WTC11 (cell line): ENCODE data around the gene TSSK2. TPM values are rescaled to one million over a fixed set of nuclear protein-coding genes. Genes with fewer than 3 reads are reported as not detected.
A peak's percentile ranks its signal among the peaks of the same experiment; 100 is the strongest.

Experiments
- ATAC-seq: fragments of 200-7000 bp; cut with Tn5 transposase; 2 replicates; pipeline ENCODE4 v1.10.0; 2021; ENCODE audit warnings: mild to moderate bottlenecking, moderate library complexity
- CTCF ChIA-PET: fragments of 300-600 bp; sonication (Branson Sonifier 250); formaldehyde crosslinking; loops from one replicate; lab custom pipeline; 2021; ENCODE audit warnings: antibody characterized with exemption; lab: Charles Lee
- POLR2A ChIA-PET: fragments of 350-600 bp; sonication (Branson Sonifier 250); formaldehyde crosslinking; loops from one replicate; lab custom pipeline; 2021; ENCODE audit warnings: antibody characterized with exemption; lab: Charles Lee
- DNase-seq: peaks from one replicate; pipeline ENCODE4 v3.0.0; 2021; ENCODE audit warnings: low spot score
- H3K27ac Mint-ChIP-seq: 2 replicates; pipeline ENCODE4 v1.8.0; 2021; ENCODE audit warnings: mixed read lengths
- H3K27me3 Mint-ChIP-seq: 2 replicates; pipeline ENCODE4 v1.8.0; 2021; ENCODE audit warnings: low read depth, mild to moderate bottlenecking, moderate library complexity, mixed read lengths
- H3K36me3 Mint-ChIP-seq: 2 replicates; pipeline ENCODE4 v1.8.0; 2021; ENCODE audit warnings: mixed read lengths
- H3K4me1 Mint-ChIP-seq: 2 replicates; pipeline ENCODE4 v1.8.0; 2022; ENCODE audit warnings: mixed read lengths
- H3K4me3 Mint-ChIP-seq: 2 replicates; pipeline ENCODE4 v1.8.0; 2021; ENCODE audit warnings: mild to moderate bottlenecking, moderate library complexity, mixed read lengths
- H3K9me3 Mint-ChIP-seq: 2 replicates; pipeline ENCODE4 v1.8.0; 2021; ENCODE audit warnings: mixed read lengths
- E2F5 ChIP-seq: sonication (generic); formaldehyde crosslinking; IDR thresholded peaks from 2 replicates; pipeline ENCODE4 v1.8.1; 2022; ENCODE audit warnings: mild to moderate bottlenecking, moderate library complexity, missing genetic modification reagents
- FOXJ3 ChIP-seq: sonication (generic); formaldehyde crosslinking; IDR thresholded peaks from 2 replicates; pipeline ENCODE4 v1.9.0; 2021; ENCODE audit warnings: missing genetic modification reagents, mild to moderate bottlenecking, borderline replicate concordance
- HMGA2 ChIP-seq: fragments of 250-450 bp; sonication (Bioruptor Pico); IDR thresholded peaks from 2 replicates; pipeline ENCODE4 v1.4.0; 2021; ENCODE audit warnings: mild to moderate bottlenecking, moderate library complexity
- HMGXB4 ChIP-seq: sonication (generic); formaldehyde crosslinking; IDR thresholded peaks from 2 replicates; pipeline ENCODE4 v1.8.1; 2023; ENCODE audit warnings: mild to moderate bottlenecking, moderate library complexity, missing genetic modification reagents
- IRF2 ChIP-seq: sonication (generic); formaldehyde crosslinking; IDR thresholded peaks from 2 replicates; pipeline ENCODE4 v1.8.0; 2022; ENCODE audit warnings: low read depth, missing genetic modification reagents, borderline replicate concordance
- MAX ChIP-seq: sonication (generic); formaldehyde crosslinking; IDR thresholded peaks from 2 replicates; pipeline ENCODE4 v1.8.0; 2022; ENCODE audit warnings: mild to moderate bottlenecking, missing genetic modification reagents
- MLX ChIP-seq: sonication (generic); formaldehyde crosslinking; IDR thresholded peaks from 2 replicates; pipeline ENCODE4 v1.8.1; 2023; ENCODE audit warnings: mild to moderate bottlenecking, missing genetic modification reagents, moderate library complexity
- MYBL2 ChIP-seq: sonication (generic); formaldehyde crosslinking; IDR thresholded peaks from 2 replicates; pipeline ENCODE4 v1.8.1; 2023; ENCODE audit warnings: mild to moderate bottlenecking, moderate library complexity, missing genetic modification reagents
- NFATC4 ChIP-seq: fragments of 250-450 bp; sonication (Bioruptor Pico); IDR thresholded peaks from 2 replicates; pipeline ENCODE4 v1.9.0; 2021; ENCODE audit warnings: mild to moderate bottlenecking
- PRDM15 ChIP-seq: sonication (generic); formaldehyde crosslinking; IDR thresholded peaks from 2 replicates; pipeline ENCODE4 v1.8.0; 2022; ENCODE audit warnings: missing genetic modification reagents
- SMAD3 ChIP-seq: sonication (generic); formaldehyde crosslinking; IDR thresholded peaks from 2 replicates; pipeline ENCODE4 v1.8.0; 2022; ENCODE audit warnings: missing genetic modification reagents, mild to moderate bottlenecking, borderline replicate concordance
- STAT6 ChIP-seq: sonication (generic); formaldehyde crosslinking; conservative IDR thresholded peaks from 2 replicates; pipeline ENCODE4 v1.8.1; 2023; ENCODE audit warnings: mild to moderate bottlenecking, low read depth, missing genetic modification reagents, moderate library complexity
- TCF7 ChIP-seq: sonication (generic); formaldehyde crosslinking; IDR thresholded peaks from 2 replicates; pipeline ENCODE4 v1.8.0; 2022; ENCODE audit warnings: mild to moderate bottlenecking, low read depth, missing genetic modification reagents, moderate library complexity
- ZMAT4 ChIP-seq: fragments of 250-450 bp; sonication (Bioruptor Pico); IDR thresholded peaks from 2 replicates; pipeline ENCODE4 v1.9.0; 2021; ENCODE audit warnings: mild to moderate bottlenecking
- ZNF263 ChIP-seq: sonication (generic); formaldehyde crosslinking; IDR thresholded peaks from 2 replicates; pipeline ENCODE4 v1.8.1; 2022; ENCODE audit warnings: low read depth, mild to moderate bottlenecking, moderate library complexity, missing genetic modification reagents
- ZNF281 ChIP-seq: sonication (generic); formaldehyde crosslinking; IDR thresholded peaks from 2 replicates; pipeline ENCODE4 v1.8.0; 2023; ENCODE audit warnings: mild to moderate bottlenecking, missing genetic modification reagents
- ZNF423 ChIP-seq: fragments of 250-450 bp; sonication (Bioruptor Pico); IDR thresholded peaks from 2 replicates; pipeline ENCODE4 v2.1.2; 2022; ENCODE audit warnings: mild to moderate bottlenecking, moderate library complexity
- ZNF671 ChIP-seq: fragments of 250-450 bp; sonication (Bioruptor Pico); IDR thresholded peaks from 2 replicates; pipeline ENCODE4 v1.8.0; 2021; ENCODE audit warnings: mild to moderate bottlenecking
- ZSCAN18 ChIP-seq: fragments of 250-450 bp; sonication (Bioruptor Pico); IDR thresholded peaks from 2 replicates; pipeline ENCODE4 v2.1.2; 2022; ENCODE audit warnings: mild to moderate bottlenecking, moderate library complexity
- total RNA-seq: library from RNA; stranded (reverse); gene quantifications from 3 replicates; pipeline ENCODE4 v1.2.3, GENCODE V29; 2021

TSSK2 gene
- total RNA-seq, 1 experiment from 2014 or later: not detected

- TF ChIP-seq HMGXB4 (CRISPR knock-in tag) (peak; percentile 82), HMGA2 (no peak), E2F5 (CRISPR knock-in tag) (peak; percentile 38; the same call in 1 of the 2 replicates), NFATC4 (CRISPR knock-in tag) (no peak), ZNF423 (CRISPR knock-in tag) (no peak), SMAD3 (CRISPR knock-in tag) (no peak), ZNF263 (CRISPR knock-in tag) (peak; percentile 34; the same call in 1 of the 2 replicates), FOXJ3 (no peak), TCF7 (no peak), ZMAT4 (CRISPR knock-in tag) (no peak), IRF2 (CRISPR knock-in tag) (no peak), MAX (CRISPR knock-in tag) (peak; percentile 81; the same call in 1 of the 2 replicates), ZNF671 (no peak)
These were observed 18.2 kb downstream of the TSSK2 start (continued) for GRCh38 chr22:19149047-19149883.

GRCh38 chr22:19149991-19150390 lies 18.9 kb downstream of the TSSK2 start, which contains the start of gene GSC2:
Gene GSC2 (minus strand): TSS chr22:19150292. CDS start chr22:19150283, 9 bp downstream.
- peak; percentile 23 for ATAC-seq
- 0 out of 2 replicates have a peak, but pooled peaks cover 4% of the 10 kb centered on the region for H3K9me3 Mint-ChIP-seq
- peak within 1 kb of the TSS; percentile 72 for H3K4me3 Mint-ChIP-seq
- ChIA-PET CTCF (interaction anchor here (0.6 to 3.4 kb wide), 3 partner anchors 28 to 65 kb away, joined by 4 to 11 read pairs (median 4); partner anchors contain the start of gene DGCR2), POLR2A (no interaction called here)
- H3K27me3 Mint-ChIP-seq: peaks cover 79% of the 10 kb centered on the region
- no peak within 1 kb of the TSS for H3K27ac Mint-ChIP-seq
- DNase-seq: no peak
- H3K4me1 Mint-ChIP-seq: peaks cover 16% of the 10 kb centered on the region
- peaks cover 4% of the 10 kb centered on the region; the same call in 1 of the 2 replicates for H3K36me3 Mint-ChIP-seq
- TF ChIP-seq ZNF281 (CRISPR knock-in tag): no peak
- no peak for TF ChIP-seq ZNF423 (CRISPR knock-in tag)
- no peak for TF ChIP-seq TCF7
- TF ChIP-seq ZSCAN18: no peak
- no peak for TF ChIP-seq MLX (CRISPR knock-in tag)
- TF ChIP-seq PRDM15 (CRISPR knock-in tag): no peak
- no peak for TF ChIP-seq STAT6 (CRISPR knock-in tag)
- TF ChIP-seq MYBL2: no peak
